OCI-LY3 (cell line): ENCODE results near the gene PCBP2.

ENCODE experiments used
- H2AFZ ChIP-seq: fragments of 200-600, 300-600 bp; shearing (Covaris generic); 2 replicates; pipeline ENCODE4 v1.6.0; 2014; ENCODE audit warnings: antibody characterized with exemption, low read depth, low read length
- H3K27ac ChIP-seq: fragments of 200-600, 300-600 bp; sonication (generic); 2 replicates; pipeline ENCODE4 v1.5.1; 2014; ENCODE audit warnings: mild to moderate bottlenecking, low read length, moderate library complexity, mixed read lengths
- H3K27me3 ChIP-seq: fragments of 200-600, 300-600 bp; sonication (generic); 2 replicates; pipeline ENCODE4 v1.6.1; 2014; ENCODE audit warnings: low read depth, low read length, mixed read lengths
- H3K36me3 ChIP-seq: fragments of 200-600, 300-600 bp; sonication (generic); replicated peaks from 2 replicates; pipeline ENCODE3; 2014; ENCODE audit warnings: low read depth, low read length, mixed read lengths
- H3K4me1 ChIP-seq: fragments of 300-600, 200-600 bp; sonication (generic); 2 replicates; pipeline ENCODE4 v1.6.1; 2014; ENCODE audit warnings: low read length, mixed read lengths
- H3K4me2 ChIP-seq: fragments of 200-600, 300-600 bp; sonication (generic); 2 replicates; pipeline ENCODE4 v1.6.1; 2014; ENCODE audit warnings: low read length, mixed read lengths
- H3K4me3 ChIP-seq: fragments of 300-600, 200-600 bp; sonication (generic); 2 replicates; pipeline ENCODE4 v1.5.1; 2014; ENCODE audit warnings: antibody characterized with exemption, mild to moderate bottlenecking, low read length, moderate library complexity
- H3K79me2 ChIP-seq: fragments of 300-600, 200-600 bp; shearing (Covaris generic); 2 replicates; pipeline ENCODE4 v1.6.1; 2014; ENCODE audit warnings: mild to moderate bottlenecking, low read length, mixed read lengths
- H3K9ac ChIP-seq: fragments of 300-600, 200-600 bp; shearing (Covaris generic); 2 replicates; pipeline ENCODE4 v1.6.0; 2014; ENCODE audit warnings: mild to moderate bottlenecking, low read length, moderate library complexity
- H3K9me3 ChIP-seq: fragments of 200-600, 300-600 bp; shearing (Covaris generic); 2 replicates; pipeline ENCODE4 v1.6.1; 2014; ENCODE audit warnings: low read length, mixed read lengths; ENCODE audit not compliant: insufficient read depth
- H4K20me1 ChIP-seq: fragments of 200-600, 300-600 bp; sonication (generic); 2 replicates; pipeline ENCODE4 v1.6.1; 2016; ENCODE audit warnings: low read length, mixed read lengths; ENCODE audit not compliant: insufficient read depth
- EZH2phosphoT487 ChIP-seq: fragments of 200-600 bp; shearing (Covaris generic); IDR thresholded peaks from 2 replicates; pipeline ENCODE4 v1.6.1; 2018; ENCODE audit warnings: antibody characterized with exemption, mixed run types, low read depth
- TF ChIP-seq, protein P1 (sequence below): fragments of 200-600, 300-600 bp; sonication (generic); IDR thresholded peaks from 2 replicates; pipeline ENCODE4 v1.5.1; 2014; ENCODE audit warnings: antibody characterized with exemption, low read length, low read depth

PCBP2 gene

DNA sequence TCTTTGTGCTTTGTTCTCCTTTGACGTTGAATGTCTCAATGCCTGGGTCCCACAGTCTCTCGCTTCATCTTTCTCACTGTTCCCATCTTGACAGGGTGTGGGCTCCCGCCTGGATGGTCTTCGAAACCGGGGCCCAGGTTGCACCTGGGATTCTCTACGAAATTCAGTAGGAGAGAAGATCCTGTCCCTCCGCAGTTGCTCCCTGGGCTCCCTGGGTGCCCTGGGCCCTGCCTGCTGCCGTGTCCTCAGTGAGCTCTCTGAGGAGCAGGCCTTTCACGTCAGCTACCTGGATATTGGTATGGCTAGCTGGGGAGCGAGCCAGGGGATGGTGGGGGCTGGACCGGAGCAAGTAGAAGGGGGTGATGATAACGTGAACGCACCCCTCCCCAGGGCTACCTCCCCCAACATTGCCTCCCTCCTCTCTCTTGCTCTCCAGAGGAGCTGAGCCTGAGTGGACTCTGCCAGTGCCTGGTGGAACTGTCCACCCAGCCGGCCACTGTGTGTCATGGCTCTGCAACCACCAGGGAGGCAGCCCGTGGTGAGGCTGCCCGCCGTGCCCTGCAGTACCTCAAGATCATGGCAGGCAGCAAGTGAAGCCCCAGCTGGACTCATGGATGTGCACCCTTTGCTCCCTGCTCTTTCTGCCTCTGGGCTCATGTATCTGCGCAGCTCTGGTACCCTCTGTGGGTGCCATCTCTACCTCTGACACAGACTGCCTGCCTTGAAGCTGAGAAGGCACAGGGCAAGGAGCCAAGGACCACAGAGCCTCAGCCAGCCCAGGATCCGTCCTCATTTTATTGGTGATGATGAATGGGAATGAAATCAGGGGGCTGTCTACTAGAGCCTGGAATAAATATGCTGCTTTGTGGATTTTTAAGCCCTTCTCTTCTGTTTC, 53.9 kb downstream of the PCBP2 start:
- H3K9ac ChIP-seq = no peak overlapping the region
- H3K27me3 ChIP-seq = no peaks in the 10 kb centered on the region
- no peak overlapping the region for H3K4me2 ChIP-seq
- H2AFZ ChIP-seq = no peak overlapping the region
- H3K27ac ChIP-seq = no peak overlapping the region
- H3K4me1 ChIP-seq = peaks cover 10% of the 10 kb centered on the region
- H3K36me3 ChIP-seq = peaks cover 4% of the 10 kb centered on the region
- H3K79me2 ChIP-seq = peaks cover 17% of the 10 kb centered on the region
- no peak for TF ChIP-seq EZH2phosphoT487
- TF ChIP-seq, protein P1, sequence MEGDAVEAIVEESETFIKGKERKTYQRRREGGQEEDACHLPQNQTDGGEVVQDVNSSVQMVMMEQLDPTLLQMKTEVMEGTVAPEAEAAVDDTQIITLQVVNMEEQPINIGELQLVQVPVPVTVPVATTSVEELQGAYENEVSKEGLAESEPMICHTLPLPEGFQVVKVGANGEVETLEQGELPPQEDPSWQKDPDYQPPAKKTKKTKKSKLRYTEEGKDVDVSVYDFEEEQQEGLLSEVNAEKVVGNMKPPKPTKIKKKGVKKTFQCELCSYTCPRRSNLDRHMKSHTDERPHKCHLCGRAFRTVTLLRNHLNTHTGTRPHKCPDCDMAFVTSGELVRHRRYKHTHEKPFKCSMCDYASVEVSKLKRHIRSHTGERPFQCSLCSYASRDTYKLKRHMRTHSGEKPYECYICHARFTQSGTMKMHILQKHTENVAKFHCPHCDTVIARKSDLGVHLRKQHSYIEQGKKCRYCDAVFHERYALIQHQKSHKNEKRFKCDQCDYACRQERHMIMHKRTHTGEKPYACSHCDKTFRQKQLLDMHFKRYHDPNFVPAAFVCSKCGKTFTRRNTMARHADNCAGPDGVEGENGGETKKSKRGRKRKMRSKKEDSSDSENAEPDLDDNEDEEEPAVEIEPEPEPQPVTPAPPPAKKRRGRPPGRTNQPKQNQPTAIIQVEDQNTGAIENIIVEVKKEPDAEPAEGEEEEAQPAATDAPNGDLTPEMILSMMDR = no peak
- H4K20me1 ChIP-seq = no peaks in the 10 kb centered on the region
- H3K9me3 ChIP-seq = no peaks in the 10 kb centered on the region
- no peak overlapping the region for H3K4me3 ChIP-seq

DNA sequence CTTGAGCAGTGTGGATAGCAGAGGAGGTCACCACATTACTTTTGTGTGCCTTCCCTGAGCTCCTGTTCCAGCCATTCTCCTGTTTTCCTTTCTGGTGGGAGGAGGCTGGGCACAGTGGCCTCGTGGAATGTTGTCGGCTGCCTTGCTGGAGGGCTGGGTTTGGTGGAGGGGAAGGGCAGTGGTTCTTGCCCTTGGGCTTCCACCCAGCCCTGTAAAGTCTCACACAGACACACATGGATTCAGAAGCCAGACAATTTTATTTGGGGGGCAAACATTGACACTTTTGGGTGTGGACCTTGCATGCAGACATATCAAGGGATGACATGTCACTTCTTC, 54.5 kb downstream of the PCBP2 start:
- Histone ChIP-seq H3K4me3 (no peak overlapping the region), H2AFZ (no peak overlapping the region), H3K36me3 (peaks cover 4% of the 10 kb centered on the region), H3K27ac (no peak overlapping the region), H3K79me2 (peaks cover 17% of the 10 kb centered on the region), H4K20me1 (no peaks in the 10 kb centered on the region), H3K27me3 (no peaks in the 10 kb centered on the region), H3K4me2 (no peak overlapping the region), H3K9ac (no peak overlapping the region), H3K9me3 (no peaks in the 10 kb centered on the region), H3K4me1 (peaks cover 10% of the 10 kb centered on the region)
- no peak for TF ChIP-seq EZH2phosphoT487
- TF ChIP-seq, protein P1 = no peak

DNA sequence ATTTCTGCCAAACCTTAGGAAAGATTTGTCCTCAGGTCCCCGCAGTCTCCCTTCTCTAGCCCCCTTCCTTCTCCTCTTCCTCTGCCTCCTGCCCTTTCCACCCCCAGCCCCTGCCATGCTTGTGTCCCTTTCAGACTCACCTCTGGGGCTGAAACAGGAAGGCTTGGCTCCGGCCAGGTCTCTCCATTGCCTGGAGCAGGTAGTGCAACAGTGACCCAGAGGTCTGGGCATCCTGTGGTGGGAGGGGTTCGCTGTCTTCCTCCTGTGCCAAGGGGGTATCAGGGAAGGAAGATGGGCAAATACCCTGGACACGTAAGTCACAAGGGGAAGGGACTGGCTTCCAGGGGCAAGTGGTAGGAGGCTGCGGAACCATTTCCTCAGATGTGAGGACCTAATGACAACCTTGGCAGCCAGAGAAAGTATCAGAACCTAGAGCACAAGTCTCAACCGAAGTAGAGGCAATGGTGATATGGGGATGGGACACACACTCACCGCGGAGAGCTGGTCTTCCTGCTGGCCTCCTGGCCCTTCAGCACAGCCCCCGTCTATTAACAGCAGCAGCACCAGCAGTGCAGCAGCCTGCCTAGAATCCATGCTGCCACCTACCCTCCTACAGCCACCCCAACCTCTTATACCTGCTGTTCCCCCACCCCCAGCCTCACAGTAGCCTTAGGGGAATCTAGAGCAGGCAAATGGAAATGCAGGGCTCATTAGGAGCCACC, 55.1 kb downstream of the PCBP2 start, which contains the start of gene NPFF:
NPFF (minus strand) TSS at position 604 of the 722 bp plus-strand sequence; CDS start at position 594, 10 bp downstream.
- no peak within 1 kb of the TSS for H3K27ac ChIP-seq
- TF ChIP-seq, protein P1 = no peak
- TF ChIP-seq EZH2phosphoT487 = no peak
- no peaks in the 10 kb centered on the region for H4K20me1 ChIP-seq
- H3K4me2 ChIP-seq = no peak within 1 kb of the TSS
- H3K9ac ChIP-seq = no peak within 1 kb of the TSS
- H3K4me3 ChIP-seq = no peak within 1 kb of the TSS
- H3K9me3 ChIP-seq = no peaks in the 10 kb centered on the region
- H3K27me3 ChIP-seq = no peaks in the 10 kb centered on the region
- H3K79me2 ChIP-seq = peaks cover 11% of the 10 kb centered on the region
- H3K36me3 ChIP-seq = peaks cover 4% of the 10 kb centered on the region
- peaks cover 5% of the 10 kb centered on the region for H3K4me1 ChIP-seq
- H2AFZ ChIP-seq = no peak within 1 kb of the TSS

DNA sequence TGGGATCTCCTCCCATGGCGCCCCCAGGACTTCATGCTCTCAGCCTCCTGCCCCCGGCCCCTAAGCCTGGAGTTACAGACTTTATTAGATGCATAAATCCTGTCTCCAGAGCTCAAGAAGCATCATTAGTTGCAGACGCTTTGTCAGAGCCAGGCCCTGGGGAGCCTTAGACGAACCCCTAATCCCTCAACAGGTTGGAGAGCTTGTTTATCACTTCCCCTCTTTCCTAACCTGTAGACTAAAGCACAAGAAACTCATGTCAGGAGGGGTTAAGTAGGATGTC, 55.6 kb downstream of the PCBP2 start:
- Histone ChIP-seq H3K27me3 (no peaks in the 10 kb centered on the region), H3K36me3 (peaks cover 4% of the 10 kb centered on the region), H3K79me2 (peaks cover 6% of the 10 kb centered on the region), H3K9ac (no peak overlapping the region), H3K4me1 (0 out of 2 replicates have a peak, but pooled peaks cover 2% of the 10 kb centered on the region), H3K27ac (no peak overlapping the region), H4K20me1 (no peaks in the 10 kb centered on the region), H3K9me3 (no peaks in the 10 kb centered on the region), H3K4me3 (no peak overlapping the region), H3K4me2 (no peak overlapping the region), H2AFZ (no peak overlapping the region)
- no peak for TF ChIP-seq EZH2phosphoT487
- TF ChIP-seq, protein P1 = no peak
